HCT116 (cell line): ENCODE measurements around the gene CDNF. TPM values are rescaled to one million over a fixed set of nuclear protein-coding genes. Genes with fewer than 3 reads are reported as not detected.

Source experiments
- ATAC-seq: fragments of 200-7000 bp; cut with Tn5 transposase; 2 replicates; pipeline ENCODE4 v1.9.1; 2020; ENCODE audit warnings: mild to moderate bottlenecking, moderate library complexity
- BruUV-seq: library from RNA; stranded (reverse); fragments of 400-500 nt; replicated peaks from 2 replicates; lab custom pipeline; 2021; lab: Mats Ljungman, UMichigan
- CTCF ChIA-PET: fragments of 300-600 bp; sonication (Branson Sonifier 250); formaldehyde crosslinking; loops from one replicate; lab custom pipeline; 2021; ENCODE audit warnings: antibody characterized with exemption; lab: Charles Lee
- POLR2A ChIA-PET: fragments of 300-600, 350-600 bp; sonication (Branson Sonifier 250); formaldehyde crosslinking; loops from one replicate; lab custom pipeline; 2021; ENCODE audit warnings: antibody characterized with exemption; lab: Charles Lee
- RAD21 ChIA-PET, 2 experiments: fragments of 300-600 bp; sonication (Branson Sonifier 250); formaldehyde crosslinking; loops; one replicate each; lab custom pipeline; 2023; ENCODE audit warnings: low total read pairs in 2 of 2; ENCODE audit not compliant: uncharacterized antibody in 2 of 2, unreplicated experiment in 2 of 2, low non-redundant PET in 1 of 2; lab: Charles Lee
- DNase-seq: peaks from one replicate; pipeline ENCODE4 v3.0.0-alpha.2; 2010; ENCODE audit warnings: low read depth, low spot score
- H2AFZ ChIP-seq: fragments of 200-600 bp; shearing (Covaris generic), sonication (generic); 2 replicates; pipeline ENCODE4 v1.6.1; 2017; ENCODE audit warnings: low read depth, mixed run types, mixed read lengths, antibody characterized with exemption, low read length; ENCODE audit not compliant: poor library complexity, severe bottlenecking
- H3K27ac ChIP-seq: 2 replicates; pipeline ENCODE4 v1.5.1; 2012; ENCODE audit warnings: low read depth, low read length
- H3K27me3 ChIP-seq: fragments of 200-600 bp; sonication (generic); 2 replicates; pipeline ENCODE4 v1.6.1; 2016; ENCODE audit warnings: mixed run types, low read length, mixed read lengths; ENCODE audit not compliant: insufficient read depth
- H3K36me3 ChIP-seq, 2 experiments: fragments of 200-500 bp in 1 of 2; fragments of 200-600 bp in 1 of 2; sonication (Bioruptor generic) in 1 of 2; sonication (generic) in 1 of 2; 2 replicates each; pipeline versions ENCODE4 v1.5.1 to v1.6.1; 2014 to 2016; ENCODE audit warnings: low read length in 2 of 2, inconsistent platforms in 1 of 2, mixed read lengths in 1 of 2, mixed run types in 1 of 2; ENCODE audit not compliant: insufficient read depth in 2 of 2, control insufficient read depth in 1 of 2
- H3K4me1 ChIP-seq, 2 experiments: fragments of 200-600 bp in 1 of 2; sonication (generic) in 1 of 2; 2 replicates each; pipeline versions ENCODE4 v1.5.1 to v1.6.1; 2012 to 2017; ENCODE audit warnings: low read length in 2 of 2, inconsistent platforms in 1 of 2, mild to moderate bottlenecking in 1 of 2, mixed read lengths in 1 of 2, mixed run types in 1 of 2, moderate library complexity in 1 of 2; ENCODE audit not compliant: insufficient read depth in 2 of 2, control insufficient read depth in 1 of 2
- H3K4me2 ChIP-seq: fragments of 200-600 bp; sonication (generic); 2 replicates; pipeline ENCODE4 v1.6.1; 2017; ENCODE audit warnings: mixed run types, low read length, mixed read lengths
- H3K4me3 ChIP-seq, 2 experiments: fragments of 200-600 bp in 1 of 2; sonication (generic) in 1 of 2; replicated peaks in 1 of 2; 2 replicates each; pipeline ENCODE4 v1.5.1; 2011 to 2016; ENCODE audit warnings: low read length in 2 of 2, control low read depth in 1 of 2, low read depth in 1 of 2, mild to moderate bottlenecking in 1 of 2, mixed read lengths in 1 of 2, mixed run types in 1 of 2
- H3K79me2 ChIP-seq: fragments of 200-600 bp; sonication (generic); 2 replicates; pipeline ENCODE4 v1.6.1; 2017; ENCODE audit warnings: mild to moderate bottlenecking, mixed run types, low read length, moderate library complexity, mixed read lengths; ENCODE audit not compliant: insufficient read depth
- H3K9ac ChIP-seq: fragments of 200-600 bp; sonication (generic); 2 replicates; pipeline ENCODE4 v1.6.1; 2016; ENCODE audit warnings: low read length, mixed read lengths
- H3K9me2 ChIP-seq: fragments of 200-600 bp; sonication (generic), shearing (Covaris generic); 2 replicates; pipeline ENCODE4 v1.6.1; 2017; ENCODE audit warnings: mixed run types, mild to moderate bottlenecking, moderate library complexity; ENCODE audit not compliant: insufficient read depth
- H3K9me3 ChIP-seq, 2 experiments: fragments of 200-500 bp in 1 of 2; fragments of 200-600 bp in 1 of 2; sonication (Bioruptor generic) in 1 of 2; sonication (generic) in 1 of 2; 2 replicates each; pipeline ENCODE4 v1.6.1; 2014 to 2017; ENCODE audit warnings: low read length in 2 of 2, mixed read lengths in 2 of 2, inconsistent platforms in 1 of 2, low read depth in 1 of 2, mild to moderate bottlenecking in 1 of 2, mixed run types in 1 of 2, moderate library complexity in 1 of 2; ENCODE audit not compliant: control insufficient read depth in 1 of 2, insufficient read depth in 1 of 2
- H4K20me1 ChIP-seq: fragments of 200-600 bp; sonication (generic), shearing (Covaris generic); 2 replicates; pipeline ENCODE4 v1.6.1; 2017; ENCODE audit warnings: mixed run types, mild to moderate bottlenecking, moderate library complexity; ENCODE audit not compliant: insufficient read depth
- CBX3 ChIP-seq: IDR thresholded peaks from 2 replicates; pipeline ENCODE4 v1.6.1; 2012; ENCODE audit warnings: low read depth
- CEBPB ChIP-seq: IDR thresholded peaks from 2 replicates; pipeline ENCODE4 v1.6.1; 2012; ENCODE audit warnings: low read depth
- ELF1 ChIP-seq: IDR thresholded peaks from 2 replicates; pipeline ENCODE4 v1.6.1; 2012; ENCODE audit warnings: low read depth, borderline replicate concordance
- EZH2phosphoT487 ChIP-seq: fragments of 200-600 bp; IDR thresholded peaks from 2 replicates; pipeline ENCODE4 v1.6.1; 2018; ENCODE audit warnings: antibody characterized with exemption, borderline replicate concordance
- FOSL1 ChIP-seq: IDR thresholded peaks from 2 replicates; pipeline ENCODE4 v1.6.1; 2012; ENCODE audit warnings: low read depth
- POLR2A ChIP-seq: IDR thresholded peaks from 2 replicates; pipeline ENCODE4 v1.7.0; 2011; ENCODE audit warnings: borderline replicate concordance; ENCODE audit not compliant: insufficient read depth, insufficient read length; ENCODE audit errors: extremely low read depth
- RAD21 ChIP-seq: IDR thresholded peaks from 2 replicates; pipeline ENCODE4 v1.6.1; 2012; ENCODE audit warnings: low read depth, mild to moderate bottlenecking
- SRF ChIP-seq: IDR thresholded peaks from 2 replicates; pipeline ENCODE4 v1.6.1; 2012; ENCODE audit warnings: low read depth
- TCF7L2 ChIP-seq: IDR thresholded peaks from 2 replicates; pipeline ENCODE4 v1.7.0; 2011; ENCODE audit warnings: borderline replicate concordance, inconsistent platforms; ENCODE audit not compliant: insufficient read depth, insufficient read length; ENCODE audit errors: extremely low read depth
- YY1 ChIP-seq: IDR thresholded peaks from 2 replicates; pipeline ENCODE4 v1.6.1; 2011; ENCODE audit warnings: low read length, low read depth, moderate library complexity, mild to moderate bottlenecking; ENCODE audit not compliant: insufficient replicate concordance; ENCODE audit errors: extremely low read depth
- ZBTB33 ChIP-seq: IDR thresholded peaks from 2 replicates; pipeline ENCODE4 v1.6.1; 2011; ENCODE audit warnings: mild to moderate bottlenecking, low read length, moderate library complexity; ENCODE audit not compliant: insufficient replicate concordance; ENCODE audit errors: extremely low read depth
- intact Hi-C: fragments of 100-400 bp; cut with micrococcal nuclease; formaldehyde crosslinking; loops from 2 replicates; pipeline ENCODE4 v1.10.0; 2022
- total RNA-seq: library from RNA; stranded (reverse); gene quantifications from one replicate; pipeline ENCODE4 v1.2.1, GENCODE V29; 2021; ENCODE audit not compliant: unreplicated experiment

Gene CDNF
- total RNA-seq, 1 experiment from 2014 or later, result 1.1 TPM

DNA sequence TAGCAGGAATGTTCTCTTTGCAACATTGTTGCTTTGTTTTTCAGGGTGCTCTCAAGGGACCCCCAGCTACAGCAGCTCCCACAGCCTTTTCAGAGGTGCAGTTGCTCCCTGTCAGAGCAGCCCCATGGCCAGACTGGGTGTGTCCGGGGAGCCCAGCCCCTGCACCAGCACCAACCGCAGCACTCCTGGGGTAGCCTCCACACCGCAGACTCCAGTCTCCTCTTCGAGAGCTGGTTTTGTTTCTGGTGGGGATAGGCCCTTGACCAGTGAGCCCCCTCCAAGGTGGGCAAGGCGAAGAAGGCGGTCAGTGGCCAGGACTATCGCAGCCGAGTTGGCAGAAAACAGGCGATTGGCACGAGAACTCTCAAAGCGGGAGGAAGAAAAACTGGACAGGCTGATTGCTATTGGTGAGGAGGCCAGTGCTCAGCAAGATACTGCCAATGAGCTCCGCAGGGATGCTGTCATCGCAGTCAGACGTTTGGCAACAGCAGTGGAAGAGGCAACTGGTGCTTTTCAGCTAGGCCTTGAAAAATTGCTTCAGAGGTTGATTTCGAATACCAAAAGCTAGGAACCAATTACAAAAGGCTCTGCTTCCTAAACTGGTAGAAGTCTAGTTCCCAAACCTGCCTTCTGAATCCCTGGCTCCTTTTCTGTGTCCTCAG lies 5.6 kb upstream of the CDNF start (continued):
- TF ChIP-seq RAD21 (no peak), EZH2phosphoT487 (no peak), YY1 (no peak), CBX3 (no peak), SRF (no peak), CEBPB (no peak), POLR2A (no peak), ELF1 (no peak)

DNA sequence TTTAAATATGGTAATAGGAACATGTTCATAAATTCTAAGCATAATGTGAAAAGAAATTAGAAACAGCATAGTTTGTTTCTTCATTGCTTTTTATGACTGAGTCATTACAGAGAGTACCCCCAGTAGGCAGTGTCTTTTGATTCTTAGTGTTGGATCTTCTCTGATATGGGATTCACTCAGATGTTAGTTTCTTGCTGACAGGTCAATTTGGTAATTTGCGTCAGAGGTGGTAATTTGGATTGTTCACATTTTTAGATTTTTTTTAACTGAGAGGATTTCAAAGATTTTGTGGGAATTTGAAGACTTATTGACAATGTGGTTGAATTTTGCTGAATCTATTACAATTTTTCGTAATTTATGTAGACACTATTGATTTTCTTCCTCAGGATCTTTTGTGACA lies 2.3 kb upstream of the CDNF start:
- POLR2A ChIA-PET, result no interaction called here
- ATAC-seq, result no peak
- H3K4me2 ChIP-seq, result no peak overlapping the region; the same call in 1 of the 2 replicates

More for the DNA sequence above, 2.3 kb upstream of the CDNF start:
- DNase-seq, result no peak
- ChIA-PET CTCF (no interaction called here), RAD21 (no interaction called here)
- Histone ChIP-seq H3K4me1 (peaks cover 2 to 14% of the 10 kb centered on the region in 2 experiments; a peak in 3 of 4 replicates), H2AFZ (no peak overlapping the region), H3K9me3 (no peaks in the 10 kb centered on the region), H3K9ac (no peak overlapping the region), H3K36me3 (peaks cover 42 to 46% of the 10 kb centered on the region in 2 experiments; a peak in 3 of 4 replicates), H3K79me2 (peaks cover 70% of the 10 kb centered on the region), H3K27me3 (no peaks in the 10 kb centered on the region), H3K27ac (no peak overlapping the region), H4K20me1 (peaks cover 4% of the 10 kb centered on the region; the same call in 1 of the 2 replicates), H3K9me2 (no peaks in the 10 kb centered on the region), H3K4me3 (no peak overlapping the region)
- BruUV-seq, result TSS peak; percentile 25
- intact Hi-C loops, result no loop called here
- TF ChIP-seq EZH2phosphoT487 (no peak), YY1 (no peak), ZBTB33 (no peak), FOSL1 (no peak), TCF7L2 (no peak)
